Chondrocyte (in vitro differentiated cells): ENCODE measurements around the gene SHROOM1. TPM values are rescaled to one million over a fixed set of nuclear protein-coding genes. Genes with fewer than 3 reads are reported as not detected.

Source experiments
- DNase-seq: peaks from one replicate; pipeline ENCODE4 v3.0.0; 2021; ENCODE audit warnings: mixed read lengths, low spot score
- H3K27ac Mint-ChIP-seq: one replicate; pipeline ENCODE4 v1.8.0; 2021; ENCODE audit warnings: mild to moderate bottlenecking, moderate library complexity, mixed read lengths; ENCODE audit not compliant: unreplicated experiment
- H3K27me3 Mint-ChIP-seq: 2 replicates; pipeline ENCODE4 v1.8.0; 2021; ENCODE audit warnings: low read depth, mixed read lengths
- H3K36me3 Mint-ChIP-seq: 2 replicates; pipeline ENCODE4 v1.8.0; 2021; ENCODE audit warnings: low read depth, mixed read lengths
- H3K4me1 Mint-ChIP-seq: 2 replicates; pipeline ENCODE4 v1.8.0; 2021; ENCODE audit warnings: low read depth, mild to moderate bottlenecking, mixed read lengths
- H3K4me3 Mint-ChIP-seq: one replicate; pipeline ENCODE4 v1.8.0; 2021; ENCODE audit warnings: mild to moderate bottlenecking, moderate library complexity, mixed read lengths; ENCODE audit not compliant: unreplicated experiment
- H3K9me3 Mint-ChIP-seq: 2 replicates; pipeline ENCODE4 v1.8.0; 2021; ENCODE audit warnings: low read depth, mixed read lengths
- total RNA-seq: library from RNA; stranded (reverse); gene quantifications from 3 replicates; pipeline ENCODE4 v1.2.1, GENCODE V29; 2021
- TF ChIP-seq, protein P1 (sequence below): fragments of 200-600 bp; sonication (generic); IDR thresholded peaks from 2 replicates; pipeline ENCODE4 v1.5.0; 2021; ENCODE audit warnings: antibody characterized with exemption, mild to moderate bottlenecking, moderate library complexity

Gene SHROOM1
- total RNA-seq, 1 donor from 2014 or later: 6.5 TPM

DNA sequence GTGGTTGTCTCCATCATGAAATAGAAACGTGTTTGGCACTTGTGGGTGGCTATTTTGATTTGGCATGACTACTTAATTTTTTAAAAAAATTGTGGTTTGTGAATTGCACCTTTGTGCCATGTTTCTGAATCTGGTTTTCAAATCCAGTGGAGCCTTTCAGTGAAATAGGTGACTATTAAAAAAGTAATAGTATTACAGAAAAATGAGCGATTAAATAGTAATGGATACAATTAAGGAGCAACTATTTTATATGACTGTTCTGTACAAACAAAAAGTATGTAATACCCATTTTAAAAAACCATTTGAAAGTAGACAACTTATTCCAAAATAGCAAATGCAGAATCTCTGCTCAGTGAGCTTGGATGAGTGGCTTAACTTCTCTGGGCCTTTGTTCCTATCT is 14.4 kb downstream of the SHROOM1 start:
- H3K4me1 Mint-ChIP-seq: peaks cover 12% of the 10 kb centered on the region
- TF ChIP-seq, protein P1, sequence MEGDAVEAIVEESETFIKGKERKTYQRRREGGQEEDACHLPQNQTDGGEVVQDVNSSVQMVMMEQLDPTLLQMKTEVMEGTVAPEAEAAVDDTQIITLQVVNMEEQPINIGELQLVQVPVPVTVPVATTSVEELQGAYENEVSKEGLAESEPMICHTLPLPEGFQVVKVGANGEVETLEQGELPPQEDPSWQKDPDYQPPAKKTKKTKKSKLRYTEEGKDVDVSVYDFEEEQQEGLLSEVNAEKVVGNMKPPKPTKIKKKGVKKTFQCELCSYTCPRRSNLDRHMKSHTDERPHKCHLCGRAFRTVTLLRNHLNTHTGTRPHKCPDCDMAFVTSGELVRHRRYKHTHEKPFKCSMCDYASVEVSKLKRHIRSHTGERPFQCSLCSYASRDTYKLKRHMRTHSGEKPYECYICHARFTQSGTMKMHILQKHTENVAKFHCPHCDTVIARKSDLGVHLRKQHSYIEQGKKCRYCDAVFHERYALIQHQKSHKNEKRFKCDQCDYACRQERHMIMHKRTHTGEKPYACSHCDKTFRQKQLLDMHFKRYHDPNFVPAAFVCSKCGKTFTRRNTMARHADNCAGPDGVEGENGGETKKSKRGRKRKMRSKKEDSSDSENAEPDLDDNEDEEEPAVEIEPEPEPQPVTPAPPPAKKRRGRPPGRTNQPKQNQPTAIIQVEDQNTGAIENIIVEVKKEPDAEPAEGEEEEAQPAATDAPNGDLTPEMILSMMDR: no peak
- DNase-seq: no peak
- no peak overlapping the region for H3K4me3 Mint-ChIP-seq
- H3K9me3 Mint-ChIP-seq: no peaks in the 10 kb centered on the region
- H3K27me3 Mint-ChIP-seq: peaks cover 13% of the 10 kb centered on the region
- peaks cover 1% of the 10 kb centered on the region for H3K36me3 Mint-ChIP-seq
- no peak overlapping the region for H3K27ac Mint-ChIP-seq

DNA sequence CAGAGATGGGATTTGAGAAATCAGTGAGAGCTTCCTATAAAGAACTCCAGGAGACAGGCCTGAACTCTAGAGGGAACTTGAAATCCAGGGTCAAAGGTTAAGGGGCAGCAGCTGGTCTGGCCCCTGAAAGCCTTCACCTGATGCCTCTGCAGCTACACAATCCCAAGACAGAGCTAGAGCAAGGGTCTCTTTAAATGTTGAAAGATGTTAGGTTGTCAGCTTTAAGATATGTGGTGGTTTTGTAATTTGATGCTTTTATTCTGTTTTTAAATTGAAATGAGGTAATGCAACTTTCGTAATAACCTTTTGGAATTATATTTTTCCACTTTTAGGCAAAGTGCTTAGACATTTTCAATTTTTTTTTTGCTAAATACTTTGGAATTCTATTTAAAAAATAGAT is 15.0 kb downstream of the SHROOM1 start:
- peaks cover 12% of the 10 kb centered on the region for H3K4me1 Mint-ChIP-seq

DNA sequence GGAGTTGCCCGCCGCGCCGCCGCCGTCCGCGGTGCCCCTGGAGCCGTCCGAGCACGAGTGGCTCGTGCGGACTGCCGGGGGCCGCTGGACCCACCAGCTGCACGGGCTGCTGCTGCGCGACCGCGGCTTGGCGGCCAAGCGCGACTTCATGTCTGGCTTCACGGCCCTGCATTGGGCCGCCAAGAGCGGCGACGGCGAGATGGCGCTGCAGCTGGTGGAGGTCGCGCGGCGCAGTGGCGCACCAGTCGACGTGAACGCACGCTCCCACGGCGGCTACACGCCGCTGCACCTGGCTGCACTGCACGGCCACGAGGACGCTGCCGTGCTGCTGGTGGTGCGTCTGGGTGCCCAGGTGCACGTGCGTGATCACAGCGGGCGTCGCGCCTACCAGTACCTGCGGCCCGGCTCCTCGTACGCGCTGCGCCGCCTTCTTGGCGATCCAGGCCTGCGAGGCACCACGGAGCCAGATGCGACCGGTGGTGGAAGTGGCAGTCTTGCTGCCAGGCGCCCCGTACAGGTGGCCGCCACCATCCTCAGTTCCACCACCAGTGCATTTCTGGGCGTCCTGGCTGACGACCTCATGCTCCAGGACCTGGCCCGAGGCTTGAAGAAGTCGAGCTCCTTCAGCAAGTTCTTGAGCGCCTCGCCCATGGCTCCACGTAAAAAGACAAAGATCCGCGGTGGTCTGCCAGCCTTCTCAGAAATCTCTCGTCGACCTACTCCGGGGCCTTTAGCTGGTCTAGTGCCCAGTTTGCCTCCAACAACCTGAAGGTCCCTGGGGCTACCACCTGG is 15.7 kb downstream of the SHROOM1 start:
- peak overlapping the region; percentile 19 for H3K4me3 Mint-ChIP-seq
- H3K9me3 Mint-ChIP-seq: no peaks in the 10 kb centered on the region
- H3K27me3 Mint-ChIP-seq: peaks cover 23% of the 10 kb centered on the region
- H3K36me3 Mint-ChIP-seq: peaks cover 1% of the 10 kb centered on the region
- no peak for DNase-seq
- TF ChIP-seq, protein P1: no peak
- H3K27ac Mint-ChIP-seq: no peak overlapping the region
- H3K4me1 Mint-ChIP-seq: peaks cover 7% of the 10 kb centered on the region

More for the DNA sequence above, 15.0 kb downstream of the SHROOM1 start:
- H3K27me3 Mint-ChIP-seq: peaks cover 16% of the 10 kb centered on the region
- TF ChIP-seq, protein P1: no peak
- H3K27ac Mint-ChIP-seq: no peak overlapping the region
- peaks cover 1% of the 10 kb centered on the region for H3K36me3 Mint-ChIP-seq
- no peaks in the 10 kb centered on the region for H3K9me3 Mint-ChIP-seq
- peak overlapping the region; percentile 19 for H3K4me3 Mint-ChIP-seq
- no peak for DNase-seq

DNA sequence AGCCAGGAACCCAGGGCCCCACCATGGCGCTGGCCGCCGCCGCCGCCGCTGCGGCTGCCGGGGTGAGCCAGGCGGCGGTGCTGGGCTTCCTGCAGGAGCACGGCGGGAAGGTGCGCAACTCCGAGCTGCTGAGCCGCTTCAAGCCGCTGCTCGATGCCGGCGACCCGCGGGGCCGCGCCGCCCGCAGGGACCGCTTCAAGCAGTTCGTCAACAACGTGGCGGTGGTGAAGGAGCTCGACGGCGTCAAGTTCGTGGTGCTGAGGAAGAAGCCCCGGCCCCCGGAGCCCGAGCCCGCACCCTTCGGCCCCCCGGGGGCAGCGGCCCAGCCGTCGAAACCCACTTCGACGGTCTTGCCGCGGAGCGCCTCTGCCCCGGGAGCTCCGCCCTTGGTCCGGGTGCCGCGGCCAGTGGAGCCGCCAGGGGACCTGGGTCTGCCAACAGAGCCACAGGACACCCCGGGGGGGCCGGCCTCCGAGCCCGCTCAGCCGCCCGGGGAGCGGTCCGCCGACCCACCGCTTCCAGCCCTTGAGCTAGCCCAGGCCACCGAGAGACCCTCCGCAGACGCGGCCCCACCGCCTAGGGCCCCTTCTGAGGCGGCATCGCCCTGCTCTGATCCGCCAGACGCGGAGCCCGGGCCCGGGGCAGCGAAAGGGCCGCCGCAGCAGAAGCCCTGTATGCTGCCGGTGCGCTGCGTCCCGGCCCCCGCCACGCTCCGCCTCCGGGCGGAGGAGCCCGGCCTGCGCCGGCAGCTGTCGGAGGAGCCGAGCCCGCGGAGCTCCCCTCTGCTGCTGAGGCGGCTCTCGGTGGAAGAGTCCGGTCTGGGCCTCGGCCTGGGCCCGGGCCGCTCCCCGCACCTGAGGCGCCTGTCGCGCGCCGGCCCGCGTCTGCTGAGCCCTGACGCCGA is 16.6 kb downstream of the SHROOM1 start:
- TF ChIP-seq, protein P1: peak; percentile 18
- H3K4me1 Mint-ChIP-seq: peaks cover 7% of the 10 kb centered on the region
- no peak overlapping the region for H3K27ac Mint-ChIP-seq
- no peaks in the 10 kb centered on the region for H3K9me3 Mint-ChIP-seq
- peaks cover 1% of the 10 kb centered on the region for H3K36me3 Mint-ChIP-seq
- H3K4me3 Mint-ChIP-seq: no peak overlapping the region
- peaks cover 30% of the 10 kb centered on the region for H3K27me3 Mint-ChIP-seq
- no peak for DNase-seq
